ENCODE results near the gene CFL2.
"Not testable (repeated sequence)": the region's sequence is repeated elsewhere in the genome, so short reads cannot be mapped to it uniquely, and the experiment has no call there.

The CFL2 gene

DNA sequence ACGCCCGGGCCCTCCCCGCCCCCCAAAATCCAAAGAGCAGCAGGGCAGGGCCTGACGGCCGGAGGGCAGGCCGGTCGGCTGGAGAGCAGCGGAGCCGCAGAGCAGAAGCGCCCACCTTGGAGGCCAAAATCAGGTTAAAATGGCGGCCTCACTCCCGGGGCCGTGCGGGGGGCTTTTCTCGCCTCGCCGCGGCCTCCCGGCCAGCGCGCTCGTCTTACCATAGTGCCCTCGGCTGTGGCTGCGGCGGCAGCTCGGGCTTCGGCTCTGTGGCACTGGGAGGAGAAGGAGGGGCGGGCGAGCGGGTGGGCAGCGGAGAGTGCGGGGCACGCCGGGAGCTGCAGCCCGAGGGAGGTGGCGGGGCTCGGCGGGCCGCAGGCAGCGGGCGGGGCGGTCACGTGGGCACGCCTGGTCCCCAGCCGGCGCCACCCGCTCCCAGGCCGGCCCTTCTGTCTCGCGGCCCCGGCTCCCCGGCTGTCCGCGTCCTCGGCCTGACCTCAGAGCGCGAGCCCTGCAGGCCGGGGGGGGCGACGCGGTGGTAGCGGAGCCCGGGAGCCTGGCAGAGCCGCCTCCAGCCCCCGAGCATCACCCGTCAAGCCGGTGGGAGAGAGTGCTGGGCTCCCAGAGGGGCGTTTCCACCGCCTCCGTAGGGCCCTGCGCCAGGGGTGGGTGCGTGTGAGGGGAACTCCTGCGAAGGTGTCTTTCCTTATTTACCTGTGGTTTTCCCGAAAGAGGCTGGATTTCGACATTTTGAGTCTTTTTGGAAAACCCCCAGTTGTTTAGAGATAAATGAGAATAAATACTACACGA, at the start of gene CFL2:
CFL2 (minus strand) TSS at position 274 of the 807 bp plus-strand sequence; CDS start at position 221, 53 bp downstream.
- peak; percentile 37 for DNase-seq (ENCODE audit: low read depth)

DNA sequence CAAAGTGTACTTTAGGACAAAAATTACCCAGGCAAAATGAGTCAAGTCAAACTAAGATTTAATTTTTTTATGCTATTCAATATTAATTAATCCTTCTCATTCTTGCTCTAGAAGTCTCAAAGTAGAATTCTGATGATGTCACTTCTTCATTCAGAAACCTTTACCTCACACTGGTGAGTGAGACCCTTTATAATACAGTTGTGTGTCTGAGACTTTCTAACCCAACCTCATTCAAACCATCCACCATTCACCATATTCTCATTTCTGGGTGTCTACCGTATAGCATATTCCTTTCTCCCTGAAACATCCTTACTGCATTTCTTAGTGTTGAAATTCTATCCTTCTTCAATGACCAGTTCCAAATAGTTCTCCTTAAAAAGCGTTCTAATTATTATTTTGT, 40.8 kb upstream of the CFL2 start:
- no peak for DNase-seq (ENCODE audit: low read depth)

DNA sequence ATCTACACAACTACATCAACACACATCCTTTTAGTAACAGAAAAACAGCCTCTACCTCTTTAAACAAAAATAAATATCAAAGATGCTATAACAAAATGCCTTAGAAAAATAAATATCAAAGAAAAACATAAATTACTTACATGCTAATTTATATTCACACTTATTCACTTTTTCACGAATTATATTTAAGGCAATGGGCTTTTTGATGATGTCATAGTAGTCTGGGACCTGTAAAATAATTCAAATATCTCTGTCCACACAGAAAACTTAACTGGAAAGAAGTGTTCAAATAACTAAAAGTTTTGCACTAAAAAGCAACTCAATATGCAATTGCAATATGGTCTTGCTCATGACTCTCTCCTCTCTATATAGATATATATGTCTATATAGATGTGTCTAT, 40.3 kb upstream of the CFL2 start:
- no peak for DNase-seq (ENCODE audit: low read depth)

DNA sequence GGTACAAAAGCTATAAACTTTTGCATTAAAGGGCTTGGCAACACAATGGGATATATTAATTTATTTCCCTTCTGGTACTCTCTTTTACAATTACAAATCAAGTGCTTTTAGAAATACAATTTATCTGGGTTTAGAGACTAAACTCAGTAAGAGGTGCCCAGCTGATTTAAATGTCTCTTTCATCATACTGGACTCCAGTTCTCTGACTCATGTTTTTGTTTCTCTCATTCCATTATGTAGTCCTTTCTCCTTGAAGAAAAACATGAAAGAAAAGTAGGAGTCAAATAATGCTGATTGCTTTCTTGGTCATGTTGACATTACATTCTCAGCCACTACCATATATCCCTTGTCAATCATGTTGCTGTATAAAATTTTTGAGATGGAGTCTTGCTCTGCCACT, 36.3 kb upstream of the CFL2 start:
- DNase-seq (ENCODE audit: low read depth): no peak

DNA sequence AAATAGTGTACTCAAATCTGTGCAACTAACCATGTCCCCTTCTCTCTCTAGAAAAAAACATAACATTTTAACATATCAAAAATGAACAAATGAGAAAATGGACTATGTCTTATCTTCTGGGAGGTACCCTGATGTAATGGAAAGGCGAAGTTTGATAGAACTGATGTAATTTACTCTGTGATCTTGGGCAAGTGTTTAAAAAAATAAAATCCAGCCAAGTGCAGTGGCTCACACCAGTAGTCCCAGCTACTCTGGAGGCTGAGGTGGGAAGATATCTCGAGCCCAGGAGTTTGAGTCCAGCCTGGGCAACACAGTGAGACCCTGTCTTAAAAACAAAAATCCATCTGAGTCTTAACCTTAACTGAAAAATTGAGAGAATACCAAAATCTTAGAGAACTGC, 35.8 kb upstream of the CFL2 start:
- no peak for DNase-seq (ENCODE audit: low read depth)

DNA sequence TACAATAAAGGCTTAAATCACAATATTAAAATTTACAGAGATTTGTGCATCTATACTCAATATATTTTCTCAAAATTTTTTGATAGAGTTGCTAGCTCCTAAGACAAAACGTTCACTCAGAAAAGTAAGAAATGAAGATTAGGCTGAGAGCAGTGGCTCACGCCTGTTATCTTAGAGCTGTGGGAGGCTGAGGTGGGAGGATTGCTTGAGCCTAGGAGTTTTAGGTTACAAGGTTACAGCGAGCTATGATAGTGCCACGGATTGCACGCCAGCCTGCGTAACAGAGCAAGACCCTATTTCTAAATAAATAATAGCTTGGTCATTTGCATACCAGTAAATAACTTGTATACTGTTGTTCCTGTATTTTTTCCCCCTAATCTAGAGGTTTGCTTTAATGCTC, 35.0 kb upstream of the CFL2 start:
- DNase-seq (ENCODE audit: low read depth): no peak

DNA sequence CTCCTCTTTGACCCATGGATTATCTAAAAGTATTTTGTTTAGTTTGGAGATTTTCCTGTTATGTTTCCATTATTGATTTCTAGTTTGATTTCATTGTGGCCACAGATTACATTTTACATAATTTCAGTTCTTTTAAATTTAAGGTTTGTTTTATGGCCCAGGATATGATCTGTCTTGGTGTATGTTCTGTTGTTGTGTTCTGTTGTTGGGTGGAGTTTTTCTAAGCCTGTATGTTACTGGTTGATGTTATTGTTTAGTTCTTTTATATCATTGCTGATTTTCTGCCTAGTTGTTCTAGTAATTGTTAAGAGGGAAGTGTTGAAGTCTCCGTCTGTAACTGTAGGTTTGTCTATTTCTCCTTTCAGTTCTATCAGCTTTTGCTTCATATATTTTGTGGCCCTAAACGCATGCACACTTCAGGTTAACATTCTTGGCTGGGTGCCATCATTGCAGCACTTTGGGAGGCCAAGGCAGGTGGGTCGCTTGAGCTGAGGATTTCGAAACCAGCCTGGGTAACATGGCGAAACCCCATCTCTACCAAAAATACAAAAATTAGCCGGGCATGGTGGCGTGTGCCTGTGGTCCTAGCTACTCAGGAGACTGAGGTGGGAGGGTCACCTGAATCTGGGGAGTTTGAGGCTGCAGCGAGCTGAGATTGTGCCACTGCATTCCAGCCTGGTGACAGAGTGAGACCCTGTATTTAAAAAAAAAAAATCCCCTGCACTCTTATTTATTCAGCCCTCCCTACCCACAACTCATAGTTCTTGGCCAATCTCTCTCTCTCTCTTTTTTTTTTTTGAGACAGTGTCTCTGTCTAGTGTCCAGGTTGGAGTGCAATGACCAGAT, 28.1 kb upstream of the CFL2 start:
- no peak for DNase-seq (ENCODE audit: low read depth)

DNA sequence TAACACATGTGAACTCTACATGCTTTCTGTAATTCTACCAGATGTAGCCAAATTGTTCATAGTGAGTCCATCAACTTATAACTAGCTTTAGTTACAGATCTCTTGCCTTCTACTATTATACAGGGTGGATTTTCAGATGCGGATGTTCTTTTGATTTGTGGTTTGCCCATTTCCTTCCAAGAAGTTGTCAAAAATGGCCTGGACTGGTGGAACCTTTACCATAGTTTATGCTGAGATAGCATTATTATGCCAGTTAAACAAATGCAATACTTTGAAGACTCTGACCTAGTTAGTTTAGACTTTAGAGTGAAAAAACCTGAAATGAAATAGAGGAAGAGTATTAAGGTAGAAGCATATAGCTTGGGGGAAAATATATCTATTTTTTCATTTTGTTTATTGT, 27.4 kb upstream of the CFL2 start:
- no peak for DNase-seq (ENCODE audit: low read depth)

DNA sequence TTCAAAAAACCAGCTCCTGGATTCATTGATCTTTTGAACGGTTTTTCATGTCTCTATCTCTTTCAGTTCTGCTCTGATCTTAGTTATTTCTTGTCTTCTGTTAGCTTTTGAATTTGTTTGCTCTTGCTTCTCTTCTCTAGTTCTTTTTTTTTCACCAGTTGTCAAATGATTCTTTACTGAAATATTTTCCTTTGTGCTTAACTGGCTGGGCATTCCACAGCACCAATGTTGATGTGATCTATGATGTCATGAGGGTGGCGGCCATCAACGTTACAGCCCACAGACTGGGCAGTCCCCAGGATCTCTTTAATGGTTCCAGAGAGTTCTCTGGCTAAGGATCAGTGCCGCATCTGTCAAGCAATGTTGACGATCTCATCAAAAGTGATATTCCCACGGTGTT, 25.7 kb upstream of the CFL2 start:
- DNase-seq (ENCODE audit: low read depth): not testable (repeated sequence)

DNA sequence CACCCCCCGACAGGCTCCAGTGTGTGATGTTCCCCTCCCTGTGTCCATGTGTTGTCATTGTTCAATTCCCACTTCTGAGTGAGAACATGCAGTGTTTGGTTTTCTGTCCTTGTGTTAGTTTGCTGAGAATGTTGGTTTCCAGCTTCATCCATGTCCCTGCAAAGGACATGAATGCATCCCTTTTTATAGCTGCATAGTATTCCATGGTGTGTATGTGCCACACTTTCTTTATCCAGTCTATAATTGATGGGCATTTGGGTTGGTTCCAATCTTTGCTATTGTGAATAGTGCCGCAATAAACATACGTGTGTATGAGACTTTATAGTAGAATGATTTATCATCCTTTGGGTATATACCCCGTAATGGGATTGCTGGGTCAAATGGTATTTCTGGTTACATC, 22.7 kb upstream of the CFL2 start:
- DNase-seq (ENCODE audit: low read depth): not testable (repeated sequence)

DNA sequence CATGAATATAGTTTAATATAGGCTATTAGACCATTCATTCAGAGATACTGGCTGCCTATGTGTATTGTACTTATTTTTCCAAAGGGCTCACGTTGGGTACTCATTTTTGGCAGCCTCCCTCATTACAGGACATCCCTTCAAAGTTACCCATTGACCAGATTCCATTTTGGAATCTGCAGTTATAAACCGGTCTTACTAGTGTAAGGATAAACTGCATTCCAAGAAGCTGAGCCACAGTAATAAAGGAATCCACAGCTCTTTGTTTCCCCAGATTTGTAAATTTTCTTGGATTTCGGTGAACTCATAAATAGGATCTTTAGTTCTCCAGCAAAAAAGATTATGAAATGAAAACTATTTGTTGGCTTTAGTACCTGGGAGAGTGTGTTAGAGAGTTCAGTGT, 18.9 kb upstream of the CFL2 start:
- no peak for DNase-seq (ENCODE audit: low read depth)

DNA sequence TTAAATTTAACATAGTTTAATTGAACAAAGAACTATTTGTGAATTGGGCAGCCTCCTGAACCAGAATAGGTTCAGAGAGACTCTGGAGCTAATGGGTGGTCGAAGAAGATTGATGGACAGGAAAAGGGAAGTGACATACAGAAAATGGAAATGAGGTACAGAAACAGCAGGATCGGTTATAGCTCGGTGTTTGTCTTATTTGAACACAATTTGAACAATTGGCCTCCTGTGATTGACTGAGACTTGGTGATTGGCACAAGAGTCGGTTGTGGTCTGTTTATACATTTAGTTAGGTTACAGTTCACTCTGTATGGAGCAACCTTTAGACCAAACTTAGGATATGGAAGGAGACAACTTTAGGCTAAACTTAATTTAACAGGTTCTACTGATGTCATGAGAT, 18.4 kb upstream of the CFL2 start:
- DNase-seq (ENCODE audit: low read depth): no peak

DNA sequence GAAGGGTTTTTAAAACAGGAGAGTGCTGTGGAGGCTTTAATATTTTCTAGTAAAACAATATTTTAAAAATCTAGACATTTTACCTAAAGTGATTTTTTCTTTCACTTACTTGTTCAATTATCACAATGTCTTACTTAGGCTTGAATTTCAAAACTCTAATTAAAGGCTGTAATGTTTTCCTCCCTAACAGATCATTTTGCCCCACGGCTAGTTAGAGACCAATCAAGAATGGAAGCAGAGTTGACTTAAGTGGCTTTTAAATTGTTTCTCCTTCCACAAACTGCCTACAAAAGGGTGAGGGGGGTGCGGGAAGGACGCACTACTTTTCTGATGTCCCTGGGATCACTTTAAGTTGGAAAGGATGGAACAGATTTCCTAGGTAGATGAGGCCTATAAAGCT, 9.5 kb upstream of the CFL2 start:
- no peak for DNase-seq (ENCODE audit: low read depth)

DNA sequence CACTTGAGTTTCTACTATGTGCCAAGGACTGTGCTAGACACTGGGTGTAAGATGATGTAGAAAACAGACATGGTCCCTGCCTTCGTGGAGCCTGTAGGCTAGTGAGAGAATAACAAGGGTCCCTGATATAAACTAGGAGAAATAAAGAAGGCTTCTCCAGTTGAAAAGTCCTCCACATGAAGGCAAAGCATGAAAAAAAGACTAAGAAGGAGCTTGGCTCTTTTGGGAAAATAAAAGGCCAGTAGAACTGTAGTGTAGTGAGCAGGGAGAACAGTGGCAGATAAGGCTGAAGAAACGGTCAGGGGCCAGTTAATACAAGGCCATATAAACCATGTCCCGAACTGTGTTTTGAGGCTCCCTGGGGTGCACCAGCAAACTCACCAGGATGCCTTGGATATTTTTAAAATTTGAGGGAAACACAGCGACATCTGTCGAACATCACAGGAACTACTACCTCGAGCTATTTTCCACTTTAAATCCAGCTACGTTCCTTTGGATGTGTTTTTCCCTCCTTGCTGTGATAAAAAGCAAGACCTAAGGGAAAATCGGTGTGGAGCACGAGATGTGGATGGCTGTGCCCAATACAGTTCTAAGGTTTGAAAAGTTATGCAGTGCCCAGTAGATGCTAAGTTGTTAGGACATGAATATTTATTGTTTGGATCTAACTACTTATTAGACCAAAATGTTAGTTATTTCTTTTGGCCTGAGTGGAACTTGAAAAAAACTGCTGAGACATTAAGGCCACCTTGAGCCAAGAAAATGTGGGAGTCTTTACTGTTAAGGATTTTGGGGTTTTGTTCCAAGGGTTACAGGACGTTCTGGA, 8.5 kb upstream of the CFL2 start:
- no peak for DNase-seq (ENCODE audit: low read depth)

DNA sequence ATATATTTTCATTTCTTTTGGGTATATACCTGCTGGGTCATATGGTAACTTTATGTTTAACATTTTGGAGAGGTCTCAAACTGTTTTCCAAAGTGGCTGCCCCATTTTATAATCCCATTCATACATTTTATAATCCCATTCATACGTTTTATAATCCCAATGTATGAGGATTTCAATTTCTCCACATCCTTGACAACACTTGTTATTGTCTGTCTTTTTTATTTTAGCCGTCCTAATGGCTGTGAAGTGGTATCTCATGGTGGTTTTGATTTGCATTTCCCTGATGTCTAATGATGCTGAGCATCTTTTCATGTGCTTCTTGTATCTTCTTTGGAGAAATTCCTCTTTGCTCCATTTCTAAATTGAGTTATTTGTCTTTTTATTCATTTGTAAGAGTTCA, 6.7 kb upstream of the CFL2 start:
- no peak for DNase-seq (ENCODE audit: low read depth)

DNA sequence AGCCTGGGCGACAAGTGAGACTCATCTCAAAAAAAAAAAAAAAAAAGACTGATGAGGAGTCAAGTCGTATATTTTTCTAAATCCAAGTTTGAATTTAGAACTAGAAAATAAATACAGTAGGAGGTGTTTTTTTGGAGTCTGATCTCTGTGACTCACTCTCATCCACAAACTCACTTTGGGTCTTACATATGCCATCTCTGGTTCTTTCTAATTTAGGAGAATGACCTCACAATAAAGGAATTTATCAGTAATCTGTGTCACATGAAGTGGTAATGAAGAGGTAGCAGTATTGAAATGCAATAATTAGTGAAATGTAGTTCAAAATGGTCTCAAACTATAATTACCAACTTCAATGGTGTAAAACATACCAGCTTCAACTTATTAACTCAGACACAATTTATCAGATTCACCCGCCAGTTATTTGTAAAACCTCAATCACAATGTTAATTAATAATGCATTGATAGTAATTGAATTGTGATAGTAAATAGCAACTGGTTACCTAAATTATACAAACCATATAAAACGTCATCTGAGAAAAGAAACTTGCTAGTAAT, 4.4 kb upstream of the CFL2 start:
- DNase-seq (ENCODE audit: low read depth): no peak

DNA sequence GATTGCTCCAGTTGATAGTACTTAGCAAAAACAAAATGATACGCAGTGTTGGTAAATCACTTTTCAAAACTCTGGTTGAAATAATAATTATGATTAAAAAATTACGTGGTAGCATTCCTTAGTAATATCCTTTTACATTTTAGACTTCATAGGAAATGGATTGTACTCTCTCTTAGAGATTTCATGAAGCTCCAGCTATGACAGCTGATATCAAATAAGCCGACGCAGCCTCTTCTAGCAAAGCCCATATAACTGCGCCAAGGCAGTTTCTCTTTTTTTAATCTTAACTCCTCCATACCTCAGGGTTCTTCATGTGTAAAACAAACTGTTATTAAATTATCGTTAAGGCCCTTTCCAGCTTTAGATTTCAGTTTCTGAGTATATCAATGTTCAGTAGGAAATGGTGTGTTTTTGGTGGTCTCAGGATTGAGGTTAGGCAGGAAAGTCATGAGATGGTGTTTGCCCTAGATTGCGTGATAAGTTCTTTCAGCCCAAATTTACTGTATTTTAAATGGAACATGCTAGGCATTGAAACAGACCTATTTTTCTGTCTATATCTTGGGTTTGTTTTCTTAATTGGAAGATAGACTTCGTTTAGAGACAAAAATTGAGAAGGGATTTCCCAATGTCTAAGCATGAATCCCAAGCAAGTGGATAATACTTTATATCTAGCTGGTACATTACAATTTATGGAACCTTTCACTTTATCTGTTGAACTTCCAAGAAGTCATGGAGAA, 902 bp upstream of the CFL2 start:
- DNase-seq (ENCODE audit: low read depth): no peak

DNA sequence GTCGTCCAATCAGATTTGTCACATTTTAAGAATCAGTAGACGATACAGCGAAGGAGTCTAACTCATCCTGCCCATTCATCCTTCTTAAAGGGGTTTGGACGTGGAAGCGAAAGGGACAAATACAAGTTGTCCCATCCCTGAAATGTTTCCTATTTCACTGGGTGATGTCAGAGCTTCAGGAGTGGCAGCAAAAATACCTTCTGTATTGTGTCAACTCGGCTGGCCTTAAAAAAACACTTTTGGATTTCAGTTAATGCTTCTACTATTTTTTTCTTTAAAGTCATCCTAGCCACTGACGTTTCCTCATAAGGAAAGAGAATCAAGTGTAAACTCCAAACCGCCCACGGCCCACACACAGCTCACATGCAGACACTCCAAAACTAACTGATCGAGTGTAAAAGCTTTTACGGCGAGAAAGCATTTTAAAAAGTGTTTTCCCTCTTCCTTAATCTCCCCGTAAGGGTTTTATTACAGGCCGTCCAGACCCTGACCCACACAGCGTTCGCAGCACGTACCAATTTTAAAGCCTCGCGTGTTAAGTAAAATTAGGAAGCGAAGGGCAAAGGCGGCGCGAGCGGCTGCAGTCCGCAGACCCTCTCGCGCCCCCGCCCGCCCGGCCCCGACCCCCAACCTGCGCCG, 593 bp downstream of the CFL2 start:
- DNase-seq (ENCODE audit: low read depth): peak; percentile 12

DNA sequence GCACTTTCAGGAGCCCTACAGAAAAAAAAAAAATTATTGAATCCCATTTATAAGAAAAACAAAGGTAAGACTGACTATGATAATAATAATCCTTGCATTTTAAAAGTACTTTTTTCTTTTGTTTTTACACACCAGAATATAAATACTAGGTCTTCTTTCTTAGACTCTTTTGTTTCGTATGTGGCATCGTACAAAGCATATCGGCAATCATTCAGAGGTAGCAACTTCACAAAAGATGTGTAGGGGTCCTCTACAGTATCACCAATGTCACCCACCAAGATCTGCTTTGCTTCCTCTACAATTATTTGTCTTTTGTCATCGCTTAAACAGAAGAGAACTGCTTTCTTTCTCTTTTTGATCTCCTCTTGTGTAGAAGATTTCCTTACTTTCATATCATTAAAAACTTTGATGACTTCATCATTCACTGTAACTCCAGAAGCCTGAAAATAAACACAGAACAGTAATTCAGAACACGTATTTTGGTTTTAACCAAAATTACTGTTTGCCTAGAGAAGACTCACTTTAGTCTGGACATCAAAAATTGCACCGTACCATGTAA, 1.2 kb downstream of the CFL2 start:
- no peak for DNase-seq (ENCODE audit: low read depth)

DNA sequence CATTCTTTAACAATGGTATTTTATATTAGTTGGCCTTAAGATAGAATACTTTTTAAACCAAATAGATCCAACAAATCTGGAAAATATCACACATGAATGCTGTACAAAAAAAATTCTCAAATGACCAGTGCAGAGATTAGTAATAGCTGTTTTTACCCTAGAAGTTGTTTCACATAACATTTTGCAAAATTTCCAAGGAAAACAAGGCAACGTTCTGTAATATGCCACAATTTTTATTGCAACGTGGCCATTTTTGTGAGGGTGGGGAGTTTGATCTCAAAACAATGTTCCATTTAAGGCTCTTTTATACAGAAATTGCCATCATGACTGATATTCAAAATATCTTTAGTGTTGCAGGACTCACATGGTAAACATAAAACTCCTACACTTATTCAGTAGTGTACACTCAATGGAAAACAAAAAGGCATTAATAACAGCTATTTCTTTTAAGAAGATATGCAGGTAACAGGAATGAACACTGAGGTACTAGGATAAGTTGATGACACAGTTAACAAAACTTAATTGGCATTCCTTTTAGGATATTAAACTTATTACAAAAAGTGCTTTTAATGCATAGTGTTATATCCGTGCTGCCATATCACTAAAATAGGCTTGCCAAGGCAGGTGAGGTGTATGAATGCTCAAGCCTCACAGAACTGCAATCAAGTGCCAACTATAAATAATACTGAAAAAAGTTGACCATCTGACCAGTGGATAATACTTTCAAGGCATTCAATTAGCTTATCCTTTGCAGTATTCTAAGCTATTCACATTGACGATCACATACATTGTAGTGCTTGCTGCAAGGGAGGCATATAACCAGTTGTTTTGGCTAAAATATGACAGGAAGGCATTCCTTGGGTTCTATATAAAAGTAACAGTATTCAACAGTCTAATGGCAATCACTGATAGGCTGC, 2.3 kb downstream of the CFL2 start:
- DNase-seq (ENCODE audit: low read depth): no peak
